ENCODE results near the gene CABP5. TPM values are rescaled to one million over a fixed set of nuclear protein-coding genes. Genes with fewer than 3 reads are reported as not detected.
"Not testable (repeated sequence)": the region's sequence is repeated elsewhere in the genome, so short reads cannot be mapped to it uniquely, and the experiment has no call there.

CABP5 gene
- not detected for total RNA-seq
- long read RNA-seq, result 0 reads

GRCh38 chr19:48043675-48044258 is at the start of gene CABP5:
TSS of gene CABP5 (minus strand) at chr19:48044079. CDS start at chr19:48043922, 157 bp downstream.
- intact Hi-C loops (cut with micrococcal nuclease), result no loop called here
- DNase-seq (no peak), ATAC-seq (no peak)

DNA sequence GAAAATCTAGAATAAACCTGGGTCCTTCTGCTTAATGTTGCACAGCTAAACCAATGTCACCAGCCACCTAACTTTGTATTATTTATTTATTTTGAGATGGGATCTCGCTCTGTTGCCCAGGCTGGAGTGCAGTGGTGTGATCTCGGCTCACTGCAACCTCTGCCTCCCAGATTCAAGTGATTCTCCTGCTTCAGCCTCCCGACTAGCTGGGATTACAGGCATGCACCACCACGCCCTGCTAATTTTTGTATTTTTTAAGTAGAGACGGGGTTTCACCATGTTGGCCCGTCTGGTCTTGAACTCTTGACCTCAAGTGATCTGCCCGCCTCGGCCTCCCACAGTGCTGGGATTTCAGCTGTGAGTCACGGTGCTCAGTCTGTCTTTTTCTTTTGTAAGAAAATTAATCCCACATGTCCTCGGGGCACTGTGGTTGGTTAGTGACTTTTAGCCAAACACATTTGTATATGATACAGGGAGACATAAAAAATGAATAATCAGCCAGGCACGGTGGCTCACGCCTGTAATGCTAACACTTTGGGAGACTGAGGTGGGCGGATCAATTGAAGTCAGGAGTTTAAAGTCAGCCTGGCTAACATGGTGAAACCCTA is 47.3 kb upstream of the CABP5 start:
- intact Hi-C loops (cut with micrococcal nuclease); ATAC-seq; DNase-seq: not testable (repeated sequence)

DNA sequence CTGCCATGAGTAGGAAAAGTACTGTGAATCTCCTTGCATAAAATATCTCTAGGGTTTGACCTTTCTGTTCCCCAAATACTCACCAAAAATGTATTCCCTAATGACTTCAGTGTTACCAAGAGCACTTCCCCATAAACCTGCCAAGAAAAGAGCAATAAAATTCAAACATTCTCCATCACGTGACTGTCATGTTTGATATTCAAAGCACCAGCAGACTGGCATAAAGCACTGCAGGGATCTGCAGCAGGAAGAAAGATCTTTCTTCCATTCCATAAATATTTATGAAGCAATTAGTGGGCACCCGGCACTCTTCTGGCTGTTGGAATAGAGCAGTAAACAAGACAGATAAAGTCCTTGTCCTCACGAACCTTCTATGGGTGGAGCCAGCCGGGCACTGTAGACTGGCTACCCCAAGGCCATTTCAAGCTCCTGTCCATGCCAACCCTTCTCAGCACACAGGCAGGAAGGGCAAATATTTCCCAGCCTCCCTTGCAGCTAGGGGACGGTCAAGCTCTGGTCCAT is 46.5 kb upstream of the CABP5 start:
- ATAC-seq (no peak), DNase-seq (no peak)
- intact Hi-C loops (cut with micrococcal nuclease), result no loop called here

GRCh38 chr19:48088991-48089390 is 45.1 kb upstream of the CABP5 start:
- DNase-seq; intact Hi-C loops (cut with micrococcal nuclease); ATAC-seq: not testable (repeated sequence)

GRCh38 chr19:48085904-48086864 is 42.3 kb upstream of the CABP5 start:
- intact Hi-C loops (cut with micrococcal nuclease), result no loop called here
- ATAC-seq (no peak), DNase-seq (no peak)

DNA sequence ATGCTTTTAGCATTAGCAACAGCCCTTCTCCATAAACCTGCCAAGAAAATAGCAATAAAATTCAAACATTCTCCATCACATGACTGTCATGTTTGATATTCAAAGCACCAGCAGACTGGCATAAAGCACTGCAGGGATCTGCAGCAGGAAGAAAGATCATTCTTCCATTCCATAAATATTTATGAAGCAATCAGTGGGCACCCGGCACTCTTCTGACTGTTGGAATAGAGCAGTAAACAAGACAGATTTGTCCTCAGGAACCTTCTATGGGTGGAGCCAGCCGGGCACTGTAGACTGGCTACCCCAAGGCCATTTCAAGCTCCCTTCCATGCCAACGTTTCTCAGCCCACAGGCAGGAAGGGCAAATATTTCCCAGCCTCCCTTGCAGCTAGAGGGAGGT is 41.2 kb upstream of the CABP5 start:
- DNase-seq (no peak), ATAC-seq (no peak)
- intact Hi-C loops (cut with micrococcal nuclease), result no loop called here

DNA sequence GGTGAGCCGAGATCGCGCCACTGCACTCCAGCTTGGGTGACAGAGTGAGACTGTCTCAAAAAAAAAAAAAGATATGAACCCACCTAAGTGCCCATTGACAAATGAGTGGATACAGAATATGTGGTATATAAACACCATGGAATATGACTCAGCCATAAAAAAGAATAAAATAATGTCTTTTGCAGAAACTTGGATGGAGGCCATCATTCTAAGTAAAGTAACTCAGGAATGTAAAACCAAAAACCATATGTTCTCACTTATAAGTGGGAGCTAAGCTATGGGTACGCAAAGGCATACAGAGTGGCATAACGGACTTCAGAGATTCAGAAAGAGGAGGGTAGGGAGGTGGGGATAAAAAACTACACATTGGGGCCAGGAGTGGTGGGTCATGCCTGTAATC is 37.2 kb upstream of the CABP5 start:
- intact Hi-C loops (cut with micrococcal nuclease), result no loop called here

GRCh38 chr19:48070177-48070769 is 26.4 kb upstream of the CABP5 start:
- DNase-seq; ATAC-seq; intact Hi-C loops (cut with micrococcal nuclease): not testable (repeated sequence)

More for the DNA sequence above, 37.2 kb upstream of the CABP5 start:
- DNase-seq (no peak), ATAC-seq (no peak)

- DNase-seq (no peak), ATAC-seq (no peak)
- intact Hi-C loops (cut with micrococcal nuclease), result no loop called here
Measured at GRCh38 chr19:48069435-48069834, 25.6 kb upstream of the CABP5 start.

DNA sequence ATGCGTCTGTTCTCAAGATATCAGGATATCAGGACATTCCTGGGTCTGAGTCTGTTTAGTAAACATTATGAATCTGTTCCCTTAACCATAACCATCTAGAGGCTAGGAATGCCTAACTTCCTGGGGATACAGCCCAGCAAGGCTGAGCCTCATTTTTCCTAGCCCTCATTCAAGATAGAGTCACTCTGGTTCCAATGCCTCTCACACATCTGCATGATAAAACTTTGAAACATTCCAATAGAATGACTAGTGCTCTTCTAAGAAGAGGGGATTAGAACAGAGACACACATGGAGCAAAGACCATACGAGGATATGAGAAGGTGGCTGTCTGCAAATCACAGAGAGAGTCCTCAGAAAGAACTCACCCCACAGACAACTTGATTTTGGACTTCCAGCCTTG is 20.6 kb upstream of the CABP5 start:
- intact Hi-C loops (cut with micrococcal nuclease), result no loop called here
- no peak for DNase-seq
- no peak for ATAC-seq

DNA sequence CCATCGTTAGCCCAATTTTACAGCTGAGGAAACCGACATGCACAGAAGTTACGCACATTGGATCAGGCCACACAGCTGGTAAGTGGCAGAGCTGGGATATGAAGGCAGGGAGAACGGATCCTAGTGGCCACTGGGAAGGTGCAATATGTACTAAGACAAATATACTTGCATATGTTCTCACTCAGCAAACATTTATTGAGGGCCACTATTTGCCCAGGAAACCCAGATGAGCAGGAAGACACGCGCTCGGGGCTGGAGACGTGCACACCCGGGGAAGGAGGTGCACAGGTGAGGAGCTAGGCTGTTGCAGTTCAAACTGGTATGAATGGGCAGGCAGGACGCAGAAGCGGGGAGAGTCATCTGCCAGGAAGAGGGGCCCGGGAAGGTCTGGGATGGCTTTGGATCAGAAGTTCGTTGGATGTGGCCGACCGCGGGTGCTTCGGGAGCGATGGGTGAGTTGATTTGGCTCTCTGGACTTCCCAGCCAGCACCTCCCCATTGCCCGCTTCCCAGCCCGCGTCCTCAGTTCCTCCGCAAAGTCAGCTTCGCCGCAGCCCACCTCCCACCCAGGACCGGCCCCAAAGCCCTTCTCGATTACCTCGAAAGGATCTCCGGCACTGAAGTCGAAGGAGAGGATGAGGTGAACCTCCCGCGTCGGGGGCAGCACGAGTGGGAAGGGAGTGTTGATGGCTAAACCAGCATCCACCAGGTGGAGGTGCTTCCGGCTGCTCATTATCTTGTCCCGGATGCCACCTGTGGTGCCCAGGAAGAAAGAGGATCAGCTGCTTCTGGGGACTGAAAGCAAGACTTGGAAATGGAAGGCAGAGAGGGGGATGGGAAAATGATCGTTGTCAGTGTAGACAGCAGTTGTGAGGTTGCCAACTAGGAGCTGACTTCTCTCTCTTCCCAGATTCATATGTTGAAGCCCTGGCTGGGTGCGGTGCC is 17.8 kb upstream of the CABP5 start:
- DNase-seq (no peak), ATAC-seq (no peak)
- intact Hi-C loops (cut with micrococcal nuclease), result no loop called here

DNA sequence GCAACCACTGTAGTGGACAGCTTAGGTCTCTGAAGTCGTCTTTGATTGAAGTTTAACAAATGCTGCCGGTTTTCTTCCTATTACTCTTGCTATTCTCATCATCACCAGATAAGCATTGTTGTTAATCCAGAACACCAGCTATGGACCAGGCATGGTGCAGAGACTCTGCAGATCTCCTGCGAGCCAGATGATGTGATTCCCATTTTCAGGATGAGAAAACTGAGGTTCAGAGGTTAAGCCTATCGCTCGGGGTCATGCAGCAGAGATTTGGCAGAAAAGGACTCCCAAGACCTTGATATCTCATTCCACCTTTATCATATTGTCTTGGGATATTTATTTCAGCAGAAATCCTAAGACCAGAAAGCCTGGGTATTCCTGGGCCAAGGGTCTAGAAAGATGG is 16.5 kb upstream of the CABP5 start:
- no peak for ATAC-seq
- DNase-seq, result no peak
- intact Hi-C loops (cut with micrococcal nuclease), result no loop called here

DNA sequence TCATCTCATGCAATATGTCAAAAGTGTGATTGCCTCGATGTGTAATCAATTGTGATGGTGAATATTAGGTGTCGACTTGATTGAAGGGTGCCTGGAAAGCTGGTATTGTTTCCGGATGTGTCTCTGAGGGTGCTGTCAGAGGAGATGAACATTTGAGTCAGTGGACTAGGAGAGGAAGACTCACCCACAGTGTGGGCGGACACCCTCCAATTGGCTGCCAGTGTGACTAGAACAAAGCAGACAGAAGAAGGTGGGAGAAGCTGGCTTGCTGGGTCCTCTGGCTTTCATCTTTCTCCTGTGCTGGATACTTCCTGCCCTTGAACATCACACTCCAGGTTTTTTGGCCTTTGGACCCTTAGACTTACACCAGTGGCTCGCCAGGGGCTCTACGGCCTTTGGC is 15.5 kb upstream of the CABP5 start:
- DNase-seq (no peak), ATAC-seq (no peak)
- intact Hi-C loops (cut with micrococcal nuclease), result no loop called here

DNA sequence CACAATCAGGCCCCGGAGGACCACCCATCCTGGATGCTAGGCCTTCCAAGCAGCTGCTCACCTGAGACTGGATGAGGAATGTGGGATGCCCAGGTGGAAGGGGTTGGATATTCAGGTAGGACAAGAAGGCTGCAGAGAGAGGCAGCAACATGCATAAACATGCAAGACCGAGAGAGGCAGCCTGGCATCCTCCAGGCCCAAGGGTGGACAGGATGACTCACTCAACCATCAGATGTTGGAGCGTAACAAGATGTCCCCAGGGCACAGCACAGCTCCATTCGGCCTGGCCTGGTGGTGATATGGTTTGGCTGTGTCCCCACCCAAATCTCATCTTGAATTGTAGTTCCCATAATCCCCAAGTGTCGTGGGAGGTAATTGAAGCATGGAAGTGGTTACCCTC is 10.0 kb upstream of the CABP5 start:
- intact Hi-C loops (cut with micrococcal nuclease), result no loop called here

DNA sequence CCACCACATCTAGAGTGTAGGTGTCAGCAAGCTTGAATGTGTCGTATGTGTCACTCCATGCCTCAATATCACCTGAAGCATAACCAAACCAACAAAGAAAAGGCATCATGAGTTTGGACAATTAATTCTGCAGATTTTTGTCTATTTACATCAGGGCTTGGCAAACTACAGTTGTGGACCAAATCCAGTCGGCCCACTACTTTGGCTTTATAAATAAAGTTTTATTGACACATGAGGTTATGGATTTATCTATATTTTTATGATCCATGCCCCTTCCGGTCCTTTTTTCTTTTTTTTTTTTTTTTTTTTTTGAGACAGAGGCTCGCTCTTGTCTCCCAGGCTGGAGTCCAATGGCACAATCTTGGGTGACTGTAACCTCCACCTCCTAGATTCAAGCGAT is 9.2 kb upstream of the CABP5 start:
- DNase-seq (no peak), ATAC-seq (no peak)
- intact Hi-C loops (cut with micrococcal nuclease), result no loop called here

More for the DNA sequence above, 10.0 kb upstream of the CABP5 start:
- DNase-seq, result no peak
- no peak for ATAC-seq

DNA sequence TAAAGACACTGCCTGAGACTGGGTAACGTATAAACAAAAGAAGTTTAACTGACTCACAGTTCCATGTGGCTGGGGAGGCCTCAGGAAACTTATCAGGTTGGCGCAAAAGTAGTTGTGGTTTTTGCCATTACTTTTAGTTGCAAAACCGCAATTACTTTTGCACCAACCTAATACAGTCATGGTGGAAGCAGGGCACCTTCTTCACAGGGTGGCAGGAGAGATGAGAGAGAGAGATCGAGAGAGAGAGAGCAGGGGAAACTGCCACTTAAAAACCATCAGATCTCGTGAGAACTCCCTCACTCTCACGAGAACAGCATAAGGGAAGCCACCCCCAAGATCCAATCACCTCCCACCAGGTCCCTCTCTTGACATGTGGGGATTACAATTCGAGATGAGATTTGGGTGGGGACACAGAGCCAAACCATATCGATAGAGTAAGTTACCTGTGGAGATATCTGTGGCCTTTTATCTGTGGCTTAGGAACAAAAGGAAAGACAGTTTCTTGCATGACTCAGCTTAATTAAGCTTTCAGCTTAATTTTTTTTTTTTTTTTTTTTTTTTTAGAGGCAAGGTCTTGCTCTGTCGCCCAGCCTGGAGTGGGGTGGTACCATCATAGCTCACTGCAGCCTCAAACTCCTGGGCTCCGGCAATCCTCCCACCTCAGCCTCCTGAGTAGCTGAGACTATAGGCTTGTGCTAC is 7.6 kb upstream of the CABP5 start:
- ATAC-seq (no peak), DNase-seq (no peak)
- intact Hi-C loops (cut with micrococcal nuclease), result no loop called here

DNA sequence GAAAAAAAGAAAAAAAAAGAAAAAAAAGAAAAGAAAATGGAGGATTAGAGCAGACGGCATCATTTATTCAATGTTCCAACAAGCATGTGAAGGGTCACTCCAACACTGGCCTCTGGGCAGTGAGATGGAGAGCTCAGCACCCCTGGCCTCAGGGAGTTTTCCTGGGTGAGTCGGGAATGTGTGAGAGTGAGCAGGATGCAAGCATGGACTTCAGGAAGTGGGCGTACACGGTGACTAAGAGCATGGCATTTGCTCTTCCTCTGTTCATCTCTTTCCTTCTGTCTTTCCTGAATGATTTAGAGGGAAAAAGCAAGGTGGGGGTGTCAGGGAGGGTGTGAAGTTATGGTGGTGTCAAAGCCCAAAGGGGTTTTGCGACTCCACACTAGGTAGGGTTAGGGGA is 682 bp upstream of the CABP5 start:
- intact Hi-C loops (cut with micrococcal nuclease), result no loop called here

More for the DNA sequence above, 682 bp upstream of the CABP5 start:
- ATAC-seq (no peak), DNase-seq (no peak)

Measured in left ventricle myocardium superior (tissue), 1 donor.